ENCODE data around the gene SIAH2.

Gene SIAH2

GRCh38 chr3:150773616-150774192 is 10.7 kb upstream of the SIAH2 start:
- no peak for DNase-seq

DNA sequence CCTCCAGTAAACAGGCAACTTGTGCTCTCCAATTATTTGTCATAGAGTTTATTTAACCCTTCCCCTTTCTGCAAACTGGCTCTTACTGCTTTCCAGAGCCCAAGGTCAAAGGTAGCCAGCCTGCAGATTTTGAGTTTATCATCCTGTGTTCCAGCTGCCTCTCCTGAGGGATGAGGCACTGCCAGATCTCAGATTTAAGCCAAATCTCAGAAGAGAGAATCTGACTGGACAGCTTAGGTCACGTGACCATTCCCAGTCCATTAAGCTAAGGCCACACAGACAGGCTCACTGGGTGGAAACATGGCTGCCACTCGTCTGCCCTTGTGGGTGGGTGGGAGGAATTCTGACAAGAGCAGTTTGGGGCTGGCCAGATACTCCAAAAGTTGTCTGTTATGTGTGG is 8.6 kb upstream of the SIAH2 start:
- DNase-seq = no peak

DNA sequence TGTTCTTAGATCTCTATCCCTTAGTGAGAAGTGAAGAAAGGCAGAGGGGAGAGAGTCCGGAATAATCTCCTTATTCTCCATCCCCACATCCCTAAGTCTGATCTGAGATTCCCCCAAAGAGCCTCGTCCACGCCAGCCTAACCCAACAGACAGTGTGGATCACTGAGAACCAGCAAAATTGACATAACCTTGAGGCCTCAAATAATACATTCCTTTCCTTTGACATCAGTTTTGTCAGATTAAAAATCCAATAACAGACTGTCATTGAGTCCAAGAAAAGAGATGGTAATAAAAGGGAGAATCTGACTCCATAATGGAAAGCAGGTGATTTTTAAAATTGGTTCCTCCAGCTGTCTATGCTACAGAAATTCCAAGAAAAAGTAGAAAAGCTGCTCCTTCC is 7.7 kb upstream of the SIAH2 start:
- no peak for DNase-seq

- no peak for DNase-seq
These were observed 3.8 kb upstream of the SIAH2 start for GRCh38 chr3:150766742-150767141.

DNA sequence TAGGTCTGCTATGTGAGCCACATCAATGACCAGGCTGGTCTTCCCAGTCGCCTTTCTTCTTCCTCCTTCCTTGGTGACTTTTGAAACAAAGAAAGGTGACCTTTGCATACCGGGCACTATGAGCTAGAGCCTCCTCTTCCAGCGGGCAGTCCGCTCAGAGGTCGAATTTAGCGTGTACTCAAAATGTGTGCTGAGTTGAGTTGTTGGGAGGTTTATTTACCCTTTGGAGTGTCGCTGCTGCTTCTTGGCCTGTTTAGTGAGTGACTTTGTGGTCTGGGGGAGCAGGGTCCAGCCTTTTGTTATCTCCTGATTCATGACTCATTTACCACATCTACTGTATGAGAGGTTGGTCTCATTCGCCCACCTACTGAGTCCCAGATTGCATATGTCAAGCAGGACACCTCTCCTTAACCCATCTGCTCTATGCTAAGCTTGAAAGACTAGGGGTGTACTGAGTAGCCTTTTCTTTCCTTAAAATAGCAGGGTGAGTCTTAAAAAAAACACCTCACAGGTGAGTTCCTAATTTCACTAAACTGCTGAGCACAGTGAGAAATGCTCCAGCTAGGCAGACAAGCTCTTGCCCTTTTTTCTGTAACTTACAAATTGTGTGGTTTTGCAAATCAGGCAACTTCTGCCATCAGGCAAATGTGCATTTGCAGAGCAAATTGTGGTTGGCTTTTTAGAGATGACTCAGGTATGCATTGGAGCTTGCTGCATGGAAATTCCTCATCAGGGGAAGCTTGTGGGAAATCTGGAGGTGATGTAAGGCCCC is 3.2 kb upstream of the SIAH2 start:
- no peak for DNase-seq

DNA sequence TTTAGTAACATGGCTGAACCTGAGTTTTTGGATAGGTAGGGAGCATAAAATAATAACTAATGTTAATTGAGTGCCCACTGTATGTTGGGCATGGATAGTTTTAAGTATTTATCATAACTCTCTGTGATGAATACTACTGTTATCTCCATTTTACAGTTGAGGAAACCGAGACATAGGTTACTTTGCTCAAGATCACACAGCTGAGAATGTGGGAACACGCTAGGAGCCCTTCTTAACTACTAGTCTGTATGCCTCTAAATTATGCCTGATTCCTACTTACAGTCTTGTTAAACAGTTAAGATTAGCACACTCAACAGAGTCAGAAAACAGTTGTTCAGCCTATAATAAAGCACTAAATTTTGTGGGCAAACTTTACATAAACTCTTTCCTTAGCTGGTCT is 2.0 kb upstream of the SIAH2 start:
- no peak for DNase-seq

- DNase-seq = no peak
These were observed 1.6 kb upstream of the SIAH2 start for GRCh38 chr3:150764566-150764965.

DNA sequence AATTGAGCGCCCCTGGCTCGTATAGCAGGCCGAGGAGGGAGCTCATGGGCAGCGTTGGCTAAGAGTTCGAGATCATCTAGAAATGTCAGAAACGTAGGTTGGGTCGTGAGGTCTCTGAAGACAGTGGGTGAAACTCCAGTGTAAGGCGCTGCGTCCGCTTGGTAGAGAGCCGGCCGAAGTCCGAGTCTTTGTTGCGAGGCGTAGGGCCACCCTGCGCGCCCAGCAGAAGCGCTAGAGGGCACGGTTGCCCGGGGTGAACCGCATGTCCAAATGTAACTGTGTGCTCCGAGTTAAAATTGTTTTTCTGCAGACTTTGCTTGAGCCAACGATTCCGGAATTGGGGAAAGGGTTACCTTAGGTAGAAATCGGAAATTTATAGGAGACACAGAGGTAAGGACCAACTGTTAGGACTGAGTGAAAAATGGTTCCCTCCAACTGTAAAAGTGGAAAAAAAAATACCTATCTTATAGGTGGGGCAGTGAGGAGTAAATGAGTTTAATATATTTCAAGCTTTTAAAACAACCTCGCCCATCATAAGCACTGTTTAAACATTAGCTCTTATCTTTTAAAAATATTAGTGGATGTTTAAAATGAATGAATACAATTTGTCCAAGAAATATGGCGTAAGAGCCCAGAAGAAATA is 993 bp upstream of the SIAH2 start:
- no peak for DNase-seq

DNA sequence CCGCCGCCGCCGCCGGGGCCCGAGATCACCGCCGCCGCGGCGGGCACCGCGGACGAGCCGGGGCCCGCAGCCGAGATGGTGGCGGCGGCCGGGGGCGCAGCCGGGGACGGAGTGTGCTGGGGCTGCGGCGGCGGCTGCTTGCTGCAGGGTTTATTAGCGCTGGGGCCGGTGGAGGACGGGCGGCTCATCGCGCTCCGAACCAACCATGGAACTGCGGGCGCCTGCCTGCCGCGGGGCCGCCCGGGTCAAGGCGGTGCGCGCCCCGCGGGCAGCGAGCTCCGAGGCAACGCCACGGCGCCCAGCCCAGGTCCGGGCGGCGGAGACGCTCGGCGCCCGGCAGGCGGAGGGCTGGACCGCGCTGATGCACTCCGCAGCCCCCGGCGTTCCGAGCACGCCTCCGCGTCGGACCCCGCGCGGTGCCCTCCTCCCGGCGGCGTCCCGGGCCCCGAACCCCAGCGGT is 277 bp downstream of the SIAH2 start:
- DNase-seq = no peak

DNA sequence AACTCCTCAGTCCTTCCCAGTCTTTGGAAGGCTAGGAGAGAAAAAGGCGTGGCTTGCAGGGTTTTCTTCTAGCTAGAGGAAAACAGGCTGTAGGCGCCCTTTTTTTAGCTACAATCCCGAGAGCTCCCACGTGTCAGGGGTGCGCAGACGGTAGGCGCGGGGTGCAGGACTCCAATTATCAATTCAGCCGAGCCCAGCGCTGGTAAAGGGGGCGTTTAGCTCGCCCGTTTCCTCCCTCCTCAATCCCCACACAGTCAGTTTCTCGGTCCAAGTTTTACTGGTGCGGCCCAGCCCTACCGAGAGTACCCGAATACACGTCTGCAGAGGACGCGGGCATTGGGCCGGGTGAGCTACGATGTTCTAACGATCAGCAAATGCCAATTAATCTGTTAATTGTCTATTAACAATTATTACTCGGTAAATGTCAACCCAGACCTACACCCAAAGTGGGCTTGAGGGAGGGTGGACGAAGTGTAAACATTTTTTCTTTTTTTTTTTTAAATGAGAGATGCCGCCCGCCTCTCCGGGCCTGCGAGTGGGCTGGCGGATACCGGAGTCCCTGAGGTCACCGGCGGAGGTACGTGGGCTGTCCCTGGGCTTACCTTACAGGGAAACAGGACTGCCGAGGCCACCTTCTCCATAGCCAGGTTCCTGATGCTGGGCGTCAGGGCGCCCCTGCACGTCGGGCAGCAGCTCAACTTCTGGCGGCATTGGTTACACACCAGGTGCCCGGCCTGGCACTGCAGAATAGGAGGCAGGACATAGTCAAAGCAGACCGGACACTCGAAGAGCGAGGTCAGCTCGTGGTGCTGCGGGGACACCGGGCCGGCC is 923 bp downstream of the SIAH2 start:
- peak; percentile 54 for DNase-seq

DNA sequence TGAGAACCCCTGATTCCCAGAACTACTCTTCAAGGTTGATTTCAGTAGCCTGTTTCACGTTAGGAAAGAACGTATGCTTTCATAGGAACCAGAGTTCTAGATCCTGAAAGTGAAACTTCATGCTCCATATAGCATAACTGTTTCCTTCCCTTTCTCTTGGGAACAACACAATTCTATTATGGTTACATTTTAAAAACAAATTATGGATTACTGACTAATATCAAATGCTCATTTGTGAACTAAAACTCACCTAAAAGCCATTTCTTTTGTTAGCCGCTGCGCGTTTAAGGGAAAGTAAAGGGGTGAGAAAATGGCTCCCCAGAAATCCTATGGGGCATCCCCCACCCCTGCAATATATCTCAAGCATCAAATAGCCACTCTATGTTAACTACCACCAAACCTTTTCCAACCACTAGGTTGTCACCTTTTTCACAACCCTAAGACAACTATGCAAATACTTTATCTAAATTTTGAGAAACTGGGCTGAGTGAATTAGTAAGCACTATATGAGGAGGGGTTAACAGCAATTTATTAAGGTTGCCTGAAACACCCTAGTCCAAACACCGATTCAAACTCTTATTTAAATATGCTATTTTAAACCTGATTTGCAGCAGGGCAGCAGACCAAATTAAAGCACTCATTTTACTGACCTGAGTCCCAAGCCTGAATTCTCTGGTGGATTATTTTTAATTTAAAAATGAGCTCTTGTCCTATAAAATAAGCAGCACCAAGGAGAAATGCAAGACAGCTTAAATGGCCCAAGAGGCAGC is 2.4 kb downstream of the SIAH2 start:
- DNase-seq = no peak

DNA sequence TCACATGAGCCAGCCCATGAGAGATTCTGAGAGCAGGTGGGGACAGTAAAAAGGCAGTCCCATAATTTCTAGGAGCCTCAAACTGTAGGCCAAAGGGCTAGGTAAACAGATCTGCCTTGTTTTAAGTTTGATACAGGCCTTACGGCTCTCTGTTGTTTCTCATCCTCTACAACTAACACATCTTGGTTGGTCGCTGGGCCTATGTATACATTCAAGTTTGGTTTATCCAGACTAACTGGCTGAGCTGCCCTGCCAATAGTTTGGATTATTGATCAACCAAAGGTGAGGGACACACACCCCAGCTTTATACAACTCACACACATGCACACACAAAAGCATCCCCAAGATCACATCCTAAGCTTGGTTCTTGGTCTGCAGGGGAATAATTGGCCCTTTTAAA is 3.0 kb downstream of the SIAH2 start:
- DNase-seq = no peak

DNA sequence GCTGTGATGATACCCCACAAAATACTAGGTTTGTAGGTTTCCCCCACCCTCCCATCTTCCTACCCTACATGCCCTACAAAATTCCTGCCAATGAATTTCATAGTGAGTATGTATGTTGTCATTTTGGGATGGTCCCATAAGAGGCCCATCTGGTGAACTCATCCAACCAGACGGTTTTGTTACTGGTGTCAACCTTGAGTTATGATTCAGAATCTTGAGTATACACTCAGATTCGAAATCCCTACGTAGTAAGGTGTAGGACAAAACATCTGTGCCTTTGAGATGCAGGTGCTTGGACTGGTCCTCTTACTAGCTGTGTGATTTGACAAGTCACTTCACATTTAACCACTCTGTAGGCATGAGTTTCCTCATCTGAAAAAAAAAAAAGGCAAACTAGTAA is 3.6 kb downstream of the SIAH2 start:
- no peak for DNase-seq

- DNase-seq = no peak
These were observed 5.2 kb downstream of the SIAH2 start for GRCh38 chr3:150757768-150758167.

GRCh38 chr3:150757364-150757763 is 5.6 kb downstream of the SIAH2 start:
- no peak for DNase-seq

DNA sequence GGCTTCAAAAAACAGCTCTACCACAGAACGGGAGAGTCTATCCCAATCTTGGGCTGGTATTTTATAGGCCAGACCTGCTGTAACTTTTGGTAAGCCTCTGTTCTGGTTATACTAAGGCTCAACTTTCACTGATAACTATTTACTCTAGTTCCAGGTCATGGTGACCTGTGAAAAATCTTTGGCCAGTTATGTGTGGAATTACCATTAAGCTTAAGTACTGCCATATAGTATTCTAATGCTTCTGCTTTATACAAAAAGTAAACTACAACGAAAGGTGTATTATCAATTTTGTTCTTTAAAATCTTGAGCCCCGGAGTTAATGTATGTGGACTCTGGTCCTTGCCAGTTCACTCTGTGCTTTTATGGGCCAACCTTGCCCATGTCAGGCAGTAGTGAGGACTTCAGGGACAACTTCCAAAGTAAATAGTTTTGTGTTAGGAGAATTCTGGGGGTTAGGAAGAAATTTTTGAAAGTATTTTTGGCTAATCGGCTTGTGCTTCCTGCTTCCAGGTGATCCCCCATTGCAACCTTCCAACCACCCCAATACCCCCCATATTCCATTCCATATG is 6.4 kb downstream of the SIAH2 start:
- DNase-seq = no peak

GRCh38 chr3:150755902-150756301 is 7.1 kb downstream of the SIAH2 start:
- no peak for DNase-seq

- no peak for DNase-seq
These were observed 8.1 kb downstream of the SIAH2 start for GRCh38 chr3:150754896-150755295.

DNA sequence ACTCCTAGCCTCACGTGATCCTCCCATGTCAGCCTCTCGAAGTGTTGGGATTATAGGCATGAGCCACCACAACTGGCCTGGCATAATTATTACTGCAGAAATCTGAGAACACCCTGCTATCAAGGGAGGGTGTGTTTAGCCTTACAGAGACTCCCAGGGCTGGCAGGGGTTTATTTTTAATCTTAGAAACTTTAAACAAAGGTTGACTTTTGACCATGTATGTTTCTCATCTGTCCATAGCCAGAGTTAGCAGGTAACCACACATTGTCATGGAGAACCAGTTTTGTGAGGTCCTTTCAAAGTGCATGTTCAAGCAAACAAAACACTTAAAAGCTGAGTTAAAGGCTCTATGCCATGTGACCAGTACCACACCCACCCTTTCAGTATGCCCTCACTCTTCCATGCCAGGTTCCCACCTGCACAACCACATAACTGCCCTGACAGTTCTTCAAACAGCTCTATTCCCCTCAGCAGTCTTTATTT is 11.1 kb downstream of the SIAH2 start:
- DNase-seq = no peak

- no peak for DNase-seq
These were observed 13.7 kb downstream of the SIAH2 start for GRCh38 chr3:150749255-150749654.

DNA sequence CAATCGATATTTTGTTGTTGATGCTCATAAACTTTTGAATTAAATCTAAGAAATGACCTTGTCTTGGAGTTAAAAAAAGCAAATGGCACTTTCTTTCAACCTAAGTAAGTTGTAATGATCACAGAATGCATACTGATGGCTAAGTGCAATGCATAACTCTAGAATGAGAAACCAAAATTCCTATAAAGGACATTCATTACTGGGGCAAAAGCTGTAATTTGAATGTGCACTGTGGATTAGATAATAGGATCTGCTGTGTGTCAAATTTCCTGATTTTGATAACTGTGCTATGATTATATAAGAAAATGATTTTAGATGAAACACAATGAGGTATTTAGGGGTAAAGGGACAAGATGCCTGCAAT is 14.3 kb downstream of the SIAH2 start:
- no peak for DNase-seq

All from activated T-cell treated with anti-CD3 and anti-CD28 coated beads, Interleukin-2, amount 50 U/mL, for 1 hour (primary cell).